OCI-LY3 (cell line): ENCODE results near the gene ZBED5.

Source experiments
- H2AFZ ChIP-seq: fragments of 200-600, 300-600 bp; shearing (Covaris generic); 2 replicates; pipeline ENCODE4 v1.6.0; 2014; ENCODE audit warnings: antibody characterized with exemption, low read depth, low read length
- H3K27ac ChIP-seq: fragments of 200-600, 300-600 bp; sonication (generic); 2 replicates; pipeline ENCODE4 v1.5.1; 2014; ENCODE audit warnings: mild to moderate bottlenecking, low read length, moderate library complexity, mixed read lengths
- H3K27me3 ChIP-seq: fragments of 200-600, 300-600 bp; sonication (generic); 2 replicates; pipeline ENCODE4 v1.6.1; 2014; ENCODE audit warnings: low read depth, low read length, mixed read lengths
- H3K36me3 ChIP-seq: fragments of 200-600, 300-600 bp; sonication (generic); replicated peaks from 2 replicates; pipeline ENCODE3; 2014; ENCODE audit warnings: low read depth, low read length, mixed read lengths
- H3K4me1 ChIP-seq: fragments of 300-600, 200-600 bp; sonication (generic); 2 replicates; pipeline ENCODE4 v1.6.1; 2014; ENCODE audit warnings: low read length, mixed read lengths
- H3K4me2 ChIP-seq: fragments of 200-600, 300-600 bp; sonication (generic); 2 replicates; pipeline ENCODE4 v1.6.1; 2014; ENCODE audit warnings: low read length, mixed read lengths
- H3K4me3 ChIP-seq: fragments of 300-600, 200-600 bp; sonication (generic); 2 replicates; pipeline ENCODE4 v1.5.1; 2014; ENCODE audit warnings: antibody characterized with exemption, mild to moderate bottlenecking, low read length, moderate library complexity
- H3K79me2 ChIP-seq: fragments of 300-600, 200-600 bp; shearing (Covaris generic); 2 replicates; pipeline ENCODE4 v1.6.1; 2014; ENCODE audit warnings: mild to moderate bottlenecking, low read length, mixed read lengths
- H3K9ac ChIP-seq: fragments of 300-600, 200-600 bp; shearing (Covaris generic); 2 replicates; pipeline ENCODE4 v1.6.0; 2014; ENCODE audit warnings: mild to moderate bottlenecking, low read length, moderate library complexity
- H3K9me3 ChIP-seq: fragments of 200-600, 300-600 bp; shearing (Covaris generic); 2 replicates; pipeline ENCODE4 v1.6.1; 2014; ENCODE audit warnings: low read length, mixed read lengths; ENCODE audit not compliant: insufficient read depth
- H4K20me1 ChIP-seq: fragments of 200-600, 300-600 bp; sonication (generic); 2 replicates; pipeline ENCODE4 v1.6.1; 2016; ENCODE audit warnings: low read length, mixed read lengths; ENCODE audit not compliant: insufficient read depth
- CTCF ChIP-seq: fragments of 200-600, 300-600 bp; sonication (generic); IDR thresholded peaks from 2 replicates; pipeline ENCODE4 v1.5.1; 2014; ENCODE audit warnings: antibody characterized with exemption, low read length, low read depth
- EZH2phosphoT487 ChIP-seq: fragments of 200-600 bp; shearing (Covaris generic); IDR thresholded peaks from 2 replicates; pipeline ENCODE4 v1.6.1; 2018; ENCODE audit warnings: antibody characterized with exemption, mixed run types, low read depth

Gene ZBED5

GRCh38 chr11:10856689-10857458, 979 bp downstream of the ZBED5 start:
- Histone ChIP-seq H3K27ac (peak overlapping the region; percentile 85), H3K27me3 (no peaks in the 10 kb centered on the region), H3K79me2 (peaks cover 63% of the 10 kb centered on the region), H3K36me3 (peaks cover 36% of the 10 kb centered on the region), H3K9ac (peak overlapping the region; percentile 97), H3K4me2 (peak overlapping the region; percentile 96), H4K20me1 (no peaks in the 10 kb centered on the region), H2AFZ (peak overlapping the region; percentile 88), H3K4me1 (peaks cover 11% of the 10 kb centered on the region), H3K4me3 (peak overlapping the region; percentile 90), H3K9me3 (no peaks in the 10 kb centered on the region)
- TF ChIP-seq CTCF (no peak), EZH2phosphoT487 (no peak)

GRCh38 chr11:10855295-10855694, 2.6 kb downstream of the ZBED5 start:
- H3K36me3 ChIP-seq: peaks cover 41% of the 10 kb centered on the region
- H3K4me2 ChIP-seq: no peak overlapping the region

GRCh38 chr11:10847960-10848860, 9.6 kb downstream of the ZBED5 start:
- H3K9me3 ChIP-seq: no peaks in the 10 kb centered on the region
- no peaks in the 10 kb centered on the region for H3K27me3 ChIP-seq
- H4K20me1 ChIP-seq: no peaks in the 10 kb centered on the region
- H3K9ac ChIP-seq: no peak overlapping the region
- no peaks in the 10 kb centered on the region for H3K4me1 ChIP-seq
- H3K4me3 ChIP-seq: no peak overlapping the region
- TF ChIP-seq EZH2phosphoT487 (no peak), CTCF (no peak)
- 0 out of 2 replicates have a peak, but pooled peaks cover 3% of the 10 kb centered on the region for H3K79me2 ChIP-seq
- H2AFZ ChIP-seq: no peak overlapping the region
- no peak overlapping the region for H3K4me2 ChIP-seq
- H3K27ac ChIP-seq: no peak overlapping the region
- peaks cover 24% of the 10 kb centered on the region for H3K36me3 ChIP-seq

More at GRCh38 chr11:10855295-10855694, 2.6 kb downstream of the ZBED5 start:
- TF ChIP-seq EZH2phosphoT487 (no peak), CTCF (no peak)
- peaks cover 11% of the 10 kb centered on the region for H3K4me1 ChIP-seq
- H3K27ac ChIP-seq: no peak overlapping the region
- H4K20me1 ChIP-seq: no peaks in the 10 kb centered on the region
- H3K9ac ChIP-seq: no peak overlapping the region
- H3K9me3 ChIP-seq: no peaks in the 10 kb centered on the region
- H3K4me3 ChIP-seq: no peak overlapping the region
- H3K79me2 ChIP-seq: peaks cover 63% of the 10 kb centered on the region
- no peak overlapping the region for H2AFZ ChIP-seq
- H3K27me3 ChIP-seq: no peaks in the 10 kb centered on the region

GRCh38 chr11:10846660-10847059, 11.2 kb downstream of the ZBED5 start:
- Histone ChIP-seq H3K9me3 (no peaks in the 10 kb centered on the region), H3K27ac (no peak overlapping the region), H3K4me1 (no peaks in the 10 kb centered on the region), H3K4me2 (no peak overlapping the region), H3K4me3 (no peak overlapping the region), H3K9ac (no peak overlapping the region), H4K20me1 (no peaks in the 10 kb centered on the region), H3K36me3 (peaks cover 9% of the 10 kb centered on the region), H3K79me2 (no peaks in the 10 kb centered on the region), H3K27me3 (no peaks in the 10 kb centered on the region), H2AFZ (no peak overlapping the region)
- TF ChIP-seq EZH2phosphoT487 (no peak), CTCF (no peak)
